Frontal cortex (tissue), 4 donors: Measurements from ENCODE around the gene ST14. TPM values are rescaled to one million over a fixed set of nuclear protein-coding genes. Genes with fewer than 3 reads are reported as not detected.
"Not testable (repeated sequence)": the region's sequence is repeated elsewhere in the genome, so short reads cannot be mapped to it uniquely, and the experiment has no call there.

Source experiments
- DNase-seq, 2 donors: peaks; one replicate each; pipeline ENCODE4 v3.0.0; 2012; ENCODE audit warnings: low spot score in 2 of 2
- FAIRE-seq: peaks from 2 replicates; lab custom pipeline; 2012; peaks lifted over from hg19 to GRCh38; lab: Jason Lieb, UNC
- total RNA-seq: library from RNA; depleted of rRNA; stranded (reverse); fragments of >200 nt; gene quantifications from one replicate; pipeline ENCODE4 v1.2.3, GENCODE V29; 2014
- donor health status: control.
- donor health status: control.
- donor health status: control.

Gene ST14
- total RNA-seq, 1 donor from 2014 or later: not detected

GRCh38 chr11:130215531-130216220 lies 56.1 kb downstream of the ST14 start:
- no peak for FAIRE-seq
- peak in 1 of 2 donors; percentile 4 for DNase-seq

GRCh38 chr11:130216221-130216550 lies 56.6 kb downstream of the ST14 start:
- no peak for DNase-seq
- no peak for FAIRE-seq

- FAIRE-seq (no peak), DNase-seq (no peak)
Measured at GRCh38 chr11:130216591-130217132, 57.1 kb downstream of the ST14 start.

GRCh38 chr11:130217133-130218031 lies 57.8 kb downstream of the ST14 start:
- FAIRE-seq (no peak), DNase-seq (no peak)

DNA sequence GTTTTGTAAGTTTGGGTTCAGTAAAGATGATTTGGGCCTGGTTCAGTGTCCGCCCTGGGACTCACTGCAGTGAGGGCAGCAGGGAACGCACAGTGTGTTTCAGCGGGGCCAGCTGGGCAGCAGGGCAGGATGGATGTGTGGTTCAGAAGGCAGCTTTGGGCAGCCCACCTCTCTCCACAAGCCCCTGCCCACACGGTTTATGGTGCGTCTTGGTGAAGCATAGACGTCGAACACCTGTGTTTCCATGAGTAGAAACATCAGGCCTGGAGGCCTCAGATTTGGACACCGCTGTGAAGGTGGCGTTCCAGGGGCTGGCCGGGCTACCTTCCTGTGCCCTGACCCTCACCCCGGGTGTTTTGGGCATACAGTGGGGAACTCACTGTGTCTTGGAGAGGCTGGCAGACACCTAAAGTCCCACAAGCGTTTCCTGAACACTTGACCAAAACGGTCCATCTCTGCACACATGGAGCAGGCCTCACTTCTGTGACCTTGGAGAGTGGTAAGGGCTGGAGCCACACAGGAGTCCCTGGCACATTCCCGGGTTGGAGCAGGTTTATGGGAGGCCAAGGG lies 59.0 kb downstream of the ST14 start:
- no peak for DNase-seq
- FAIRE-seq: no peak

GRCh38 chr11:130219148-130219547 lies 59.6 kb downstream of the ST14 start:
- no peak for FAIRE-seq
- no peak for DNase-seq

DNA sequence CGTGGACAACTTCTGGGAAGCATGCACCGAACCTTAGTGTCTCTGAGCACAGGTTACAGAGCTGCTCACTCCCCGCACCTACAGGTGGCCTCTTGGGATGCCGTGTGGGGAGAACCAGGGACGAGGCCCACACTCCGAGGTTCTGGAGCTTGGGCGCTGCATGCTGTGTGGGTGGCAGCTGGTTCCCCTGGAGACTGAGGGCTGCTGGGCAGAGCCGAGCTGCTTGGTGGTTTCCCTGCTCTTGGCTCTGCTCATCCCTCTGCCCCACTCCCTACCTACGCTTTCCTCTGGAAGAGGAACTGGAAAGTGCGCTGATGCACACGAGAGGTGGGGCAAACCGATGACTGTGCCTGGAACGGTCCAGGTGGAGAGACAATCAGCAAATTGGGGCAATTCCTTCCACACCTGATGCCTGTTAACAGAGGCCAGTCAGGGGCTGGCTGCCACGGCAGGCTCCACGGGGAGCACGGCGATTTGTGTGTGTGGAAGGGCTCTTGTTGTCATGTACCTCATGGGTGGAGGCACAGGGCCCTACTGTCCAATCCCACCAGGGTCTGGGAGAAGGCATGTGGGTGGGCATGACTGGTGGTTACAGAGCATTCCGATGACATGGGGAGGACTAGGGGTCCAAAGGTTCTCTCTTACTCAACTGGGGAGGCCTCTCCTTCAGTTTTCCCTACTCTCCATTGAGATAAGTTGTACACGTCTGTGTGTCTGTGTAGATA lies 60.9 kb downstream of the ST14 start:
- DNase-seq (no peak), FAIRE-seq (no peak)

DNA sequence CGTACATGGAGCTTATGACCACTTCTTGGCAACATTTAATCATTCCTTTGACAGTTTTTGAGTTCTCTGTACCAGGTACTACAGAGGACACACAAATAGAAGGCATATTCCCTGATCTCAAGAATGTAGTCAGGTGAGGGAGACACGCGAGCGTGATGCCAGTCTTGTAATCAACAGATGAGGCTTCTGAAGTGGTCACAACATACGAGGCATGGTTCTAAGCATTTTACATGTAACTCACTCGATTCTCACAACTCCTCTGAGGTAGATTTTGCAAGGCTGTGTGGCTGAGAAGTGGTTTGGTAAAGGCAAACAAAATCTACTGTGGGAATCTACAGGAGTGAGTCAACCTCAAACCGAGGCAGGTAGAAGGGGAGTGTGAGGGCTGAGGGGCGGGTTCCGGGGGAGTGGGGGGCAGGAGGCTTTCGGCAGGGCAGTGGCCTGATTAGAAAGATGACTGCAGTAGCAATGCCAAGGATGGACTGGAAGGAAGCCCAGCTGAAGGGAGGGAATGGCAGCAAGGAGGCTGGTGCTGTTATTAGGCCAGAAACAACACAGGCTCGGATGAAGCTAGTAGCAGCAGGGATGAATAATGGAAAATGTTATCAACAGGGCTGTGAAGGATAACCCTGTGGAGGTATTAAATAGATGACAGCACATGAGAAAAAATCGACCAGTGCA lies 63.8 kb downstream of the ST14 start:
- FAIRE-seq (no peak), DNase-seq (no peak)

GRCh38 chr11:130227373-130227772 lies 67.8 kb downstream of the ST14 start:
- no peak for DNase-seq
- no peak for FAIRE-seq

- peak; percentile 43 for FAIRE-seq
- not testable (repeated sequence) for DNase-seq
Measured at GRCh38 chr11:130233486-130233885, 73.9 kb downstream of the ST14 start.

DNA sequence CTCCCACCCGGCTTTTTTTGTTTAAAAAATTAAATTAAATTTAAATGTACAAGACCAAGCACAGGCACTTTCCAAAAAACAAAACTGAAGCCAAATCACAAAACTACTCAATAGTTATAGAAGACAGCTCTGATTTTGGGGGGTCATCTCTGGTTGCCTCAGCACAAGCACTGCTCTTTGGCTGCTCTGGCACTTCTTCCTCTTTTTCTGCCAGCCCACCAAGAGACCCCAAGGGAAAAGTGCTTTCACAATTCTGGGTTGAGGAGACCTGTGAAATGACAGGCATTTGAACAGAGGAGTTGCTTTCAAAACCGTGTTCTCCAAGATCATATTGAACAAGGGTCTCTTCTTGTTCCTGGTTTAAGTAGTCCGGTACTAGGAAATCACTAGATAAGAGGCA lies 74.3 kb downstream of the ST14 start:
- not testable (repeated sequence) for DNase-seq, FAIRE-seq

- FAIRE-seq (no peak), DNase-seq (no peak)
Measured at GRCh38 chr11:130234315-130234714, 74.7 kb downstream of the ST14 start.

GRCh38 chr11:130237282-130238006 lies 77.9 kb downstream of the ST14 start:
- DNase-seq (no peak), FAIRE-seq (no peak)

DNA sequence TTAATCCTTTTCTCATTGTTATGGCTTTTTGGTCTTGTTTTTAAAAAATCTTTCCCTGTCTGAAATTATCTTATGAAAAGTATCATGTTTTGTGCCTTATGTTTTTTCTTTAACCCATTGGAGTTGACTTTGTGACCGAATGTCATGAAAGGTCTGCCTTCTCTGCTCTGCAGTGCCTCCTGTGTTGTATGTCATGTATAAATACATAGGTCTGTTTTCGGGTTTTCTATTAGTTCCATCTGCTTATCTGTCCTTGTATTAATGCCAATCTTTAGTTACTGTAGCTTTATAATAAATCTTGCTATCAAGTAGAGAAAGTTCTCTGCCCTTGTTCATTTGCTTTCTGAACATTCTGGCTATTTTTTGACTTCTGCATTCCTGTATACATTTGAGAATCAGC lies 82.1 kb downstream of the ST14 start:
- DNase-seq (no peak), FAIRE-seq (no peak)

DNA sequence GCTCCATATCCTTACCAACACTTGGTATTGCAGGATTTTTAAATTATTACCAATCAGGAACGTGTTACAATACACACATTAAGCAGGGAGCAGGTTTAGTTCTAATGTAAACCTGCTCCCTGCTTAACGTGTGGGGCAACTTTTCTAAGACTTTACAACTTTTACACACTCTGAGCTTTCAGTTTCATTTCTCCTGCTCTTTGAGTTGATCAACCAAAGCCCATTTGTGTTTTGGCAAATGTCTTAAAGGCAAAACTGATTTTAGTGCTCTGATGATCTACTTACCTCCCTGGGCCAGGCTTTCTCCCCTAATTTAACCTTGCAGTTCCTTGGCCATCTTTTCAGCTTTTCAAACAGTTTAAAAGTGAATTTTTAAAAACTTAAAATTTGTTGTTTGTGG lies 84.2 kb downstream of the ST14 start:
- no peak for DNase-seq
- FAIRE-seq: no peak

DNA sequence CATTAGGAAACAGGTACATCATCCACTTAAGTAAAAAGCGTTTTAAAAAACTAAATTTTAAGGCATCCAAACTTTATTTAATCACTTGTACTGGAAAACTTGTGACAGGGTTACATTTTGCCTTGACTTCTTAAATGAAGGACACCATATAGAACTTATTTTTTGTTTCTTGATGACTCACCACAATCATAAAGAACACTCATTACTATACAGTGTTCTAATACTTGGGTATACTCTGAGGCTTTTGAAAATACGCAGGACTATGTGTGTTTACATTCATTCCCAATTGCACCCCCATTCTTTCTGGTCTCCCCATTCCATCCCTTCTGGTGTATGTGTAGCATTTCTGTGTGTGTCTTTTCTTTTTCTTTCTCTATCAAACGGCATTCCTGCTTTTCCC lies 85.3 kb downstream of the ST14 start:
- DNase-seq: no peak
- FAIRE-seq: no peak

GRCh38 chr11:130245375-130245774 lies 85.8 kb downstream of the ST14 start:
- not testable (repeated sequence) for DNase-seq, FAIRE-seq

DNA sequence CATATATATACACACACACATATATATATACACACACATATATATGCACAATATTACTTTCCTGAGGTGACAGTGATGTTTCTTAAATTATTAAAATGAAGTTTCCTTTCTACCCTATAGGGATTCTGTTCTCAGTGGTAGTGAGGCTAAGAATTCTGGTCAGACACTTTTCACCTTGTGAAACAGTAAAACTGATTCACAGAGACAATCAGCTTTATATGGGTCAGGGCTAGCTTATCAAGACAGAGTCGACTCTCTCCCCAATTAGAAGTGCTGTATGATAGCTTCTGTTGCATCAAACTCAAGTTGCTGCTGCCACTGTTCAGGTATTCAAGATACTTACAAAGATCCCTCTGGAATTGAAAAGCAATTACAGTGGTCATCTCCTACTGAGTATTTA lies 86.7 kb downstream of the ST14 start:
- no peak for FAIRE-seq

GRCh38 chr11:130246738-130247137 lies 87.2 kb downstream of the ST14 start:
- FAIRE-seq: no peak
- DNase-seq: no peak

More for the DNA sequence above, 86.7 kb downstream of the ST14 start:
- no peak for DNase-seq
